Measurements from ENCODE around the gene CHTF8. TPM values are rescaled to one million over a fixed set of nuclear protein-coding genes. Genes with fewer than 3 reads are reported as not detected.

Gene CHTF8
- total and polyA plus RNA-seq, 4 donors: 53.3 to 77.3 (median 63.5) TPM

DNA sequence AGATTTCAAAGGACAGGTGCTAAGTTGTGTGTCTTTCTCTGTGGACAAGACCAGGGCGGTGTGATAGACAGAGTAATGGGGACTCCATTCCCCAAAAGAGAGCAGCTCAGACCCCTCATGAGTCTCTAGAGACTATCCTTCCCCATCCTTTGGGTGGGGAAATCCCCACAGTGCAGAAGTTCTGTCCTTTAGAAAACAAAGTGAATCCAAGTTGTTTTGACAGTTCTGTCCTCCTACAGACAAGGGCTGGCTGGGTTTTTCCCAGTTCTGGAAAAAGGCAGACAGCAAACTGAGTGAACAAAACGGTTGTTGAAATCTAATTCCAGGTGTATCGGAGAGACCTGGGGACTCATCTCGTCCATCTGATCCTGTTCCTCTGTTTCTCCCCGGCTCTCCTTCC is 37.9 kb downstream of the CHTF8 start:
- H3K4me3 ChIP-seq (ENCODE audit: low read length in 2 of 2): no peak overlapping the region
- ATAC-seq (ENCODE audit: low FRiP score): no peak
- WGBS, 2 donors: 81 to 83% methylated on average over 5 of the region's 5 CpGs
- no peak overlapping the region for H3K27ac ChIP-seq (ENCODE audit: low read depth in 1 of 2, low read length in 2 of 2)
- no peaks in the 10 kb centered on the region for H3K27me3 ChIP-seq (ENCODE audit: control insufficient read depth in 1 of 2, insufficient read depth in 2 of 2, low read length in 1 of 2)
- H3K4me1 ChIP-seq (ENCODE audit: control insufficient read depth in 1 of 2, insufficient read depth in 2 of 2, low read length in 2 of 2): no peaks in the 10 kb centered on the region
- no peaks in the 10 kb centered on the region for H3K9me3 ChIP-seq (ENCODE audit: control insufficient read depth, low read length)
- intact Hi-C loops (cut with DNase I): no loop called here
- no peak for DNase-seq
- no peaks in the 10 kb centered on the region for H3K36me3 ChIP-seq (ENCODE audit: control insufficient read depth in 1 of 2, insufficient read depth in 2 of 2, low read length in 1 of 2)

GRCh38 chr16:69093974-69094373 is 38.4 kb downstream of the CHTF8 start:
- DNase-seq: no peak
- Histone ChIP-seq H3K27me3 (ENCODE audit: control insufficient read depth in 1 of 2, insufficient read depth in 2 of 2, low read length in 1 of 2) (no peaks in the 10 kb centered on the region), H3K4me3 (ENCODE audit: low read length in 2 of 2) (no peak overlapping the region), H3K4me1 (ENCODE audit: control insufficient read depth in 1 of 2, insufficient read depth in 2 of 2, low read length in 2 of 2) (no peaks in the 10 kb centered on the region), H3K27ac (ENCODE audit: low read depth in 1 of 2, low read length in 2 of 2) (no peak overlapping the region), H3K9me3 (ENCODE audit: control insufficient read depth, low read length) (no peaks in the 10 kb centered on the region), H3K36me3 (ENCODE audit: control insufficient read depth in 1 of 2, insufficient read depth in 2 of 2, low read length in 1 of 2) (no peaks in the 10 kb centered on the region)
- intact Hi-C loops (cut with DNase I): no loop called here
- no peak for ATAC-seq (ENCODE audit: low FRiP score)
- WGBS, 2 donors: 74 to 77% methylated on average over 3 of the region's 3 CpGs

DNA sequence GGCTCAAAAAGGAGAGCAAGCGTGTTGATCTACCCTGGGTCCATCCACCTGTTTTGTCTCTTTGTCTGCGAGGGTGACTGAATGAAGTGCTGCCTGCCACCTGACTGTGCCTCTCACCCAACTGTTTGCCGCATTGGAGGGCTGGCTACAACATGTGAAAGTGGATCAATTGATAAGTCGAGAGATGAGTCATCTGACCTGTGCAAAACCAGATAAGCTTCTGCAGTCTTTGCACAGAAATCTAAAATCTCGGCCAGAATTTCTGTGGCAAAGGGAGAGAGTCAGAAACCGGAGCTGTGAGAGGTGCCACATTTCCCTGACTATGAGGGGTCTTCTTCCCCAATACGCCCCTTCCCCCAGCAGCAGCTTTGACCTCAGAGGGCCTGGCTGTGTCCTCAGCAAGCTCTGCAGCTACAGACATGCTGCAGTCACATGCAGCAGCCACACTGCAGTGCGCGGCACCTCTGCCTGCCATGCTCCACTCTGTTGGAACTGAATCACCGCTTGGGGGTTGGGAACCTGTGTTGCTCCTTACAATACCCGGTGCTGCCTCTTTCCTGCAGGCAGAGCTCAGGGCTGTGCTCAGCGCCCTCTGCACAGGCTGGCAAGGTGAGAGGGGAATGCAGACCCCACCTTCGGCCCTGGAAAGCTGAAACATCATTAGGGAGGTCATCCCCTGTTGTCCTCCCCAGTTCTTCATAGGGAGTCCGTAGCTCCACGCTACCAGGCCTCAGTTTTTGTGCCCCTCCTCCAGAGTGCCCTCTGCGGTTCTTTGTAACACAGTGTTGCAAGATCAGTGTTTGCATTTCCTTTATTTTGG is 43.1 kb downstream of the CHTF8 start:
- H3K27me3 ChIP-seq (ENCODE audit: control insufficient read depth in 1 of 2, insufficient read depth in 2 of 2, low read length in 1 of 2): no peaks in the 10 kb centered on the region
- 67 to 69% methylated on average over 16 of the region's 16 CpGs for WGBS, 2 donors
- intact Hi-C loops (cut with DNase I): no loop called here
- H3K4me1 ChIP-seq (ENCODE audit: control insufficient read depth in 1 of 2, insufficient read depth in 2 of 2, low read length in 2 of 2): no peaks in the 10 kb centered on the region
- H3K4me3 ChIP-seq (ENCODE audit: low read length in 2 of 2): no peak overlapping the region
- H3K9me3 ChIP-seq (ENCODE audit: control insufficient read depth, low read length): no peaks in the 10 kb centered on the region
- H3K36me3 ChIP-seq (ENCODE audit: control insufficient read depth in 1 of 2, insufficient read depth in 2 of 2, low read length in 1 of 2): peaks cover 0 to 1% of the 10 kb centered on the region in 2 donors
- H3K27ac ChIP-seq (ENCODE audit: low read depth in 1 of 2, low read length in 2 of 2): no peak overlapping the region
- DNase-seq (no peak), ATAC-seq (ENCODE audit: low FRiP score) (no peak)

- no peak for ATAC-seq (ENCODE audit: low FRiP score)
- Histone ChIP-seq H3K9me3 (ENCODE audit: control insufficient read depth, low read length) (no peaks in the 10 kb centered on the region), H3K36me3 (ENCODE audit: control insufficient read depth in 1 of 2, insufficient read depth in 2 of 2, low read length in 1 of 2) (peaks cover 0 to 2% of the 10 kb centered on the region in 2 donors), H3K27me3 (ENCODE audit: control insufficient read depth in 1 of 2, insufficient read depth in 2 of 2, low read length in 1 of 2) (no peaks in the 10 kb centered on the region), H3K4me1 (ENCODE audit: control insufficient read depth in 1 of 2, insufficient read depth in 2 of 2, low read length in 2 of 2) (no peaks in the 10 kb centered on the region), H3K27ac (ENCODE audit: low read depth in 1 of 2, low read length in 2 of 2) (no peak overlapping the region), H3K4me3 (ENCODE audit: low read length in 2 of 2) (no peak overlapping the region)
- WGBS, 2 donors: 85 to 87% methylated on average over 4 of the region's 4 CpGs
- no peak for DNase-seq
- intact Hi-C loops (cut with DNase I): no loop called here
Observed at GRCh38 chr16:69088684-69089083, 43.7 kb downstream of the CHTF8 start.

DNA sequence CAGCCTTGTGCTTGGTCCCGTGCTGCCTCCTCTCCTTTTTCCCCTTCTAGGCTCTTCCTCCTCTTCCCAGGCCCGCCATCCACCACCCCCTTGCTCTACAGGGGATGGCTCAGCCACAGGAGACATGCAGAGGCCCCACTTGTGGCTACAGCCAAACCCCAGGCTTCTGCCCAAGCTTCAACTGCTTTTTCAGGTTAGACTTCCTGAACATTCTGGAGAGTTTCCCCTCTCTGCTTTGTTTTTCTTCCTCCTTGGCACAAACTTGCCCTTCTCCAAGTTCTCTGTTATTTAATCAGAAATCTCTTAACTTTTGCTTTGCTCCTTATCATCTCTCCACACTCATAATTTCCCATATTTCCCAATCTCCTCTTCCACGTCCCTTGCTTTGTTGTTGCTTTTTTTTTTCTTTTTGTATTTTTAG is 45.2 kb downstream of the CHTF8 start:
- 73 to 77% methylated on average over 3 of the region's 3 CpGs for WGBS, 2 donors

GRCh38 chr16:69085032-69085695 is 47.2 kb downstream of the CHTF8 start:
- Histone ChIP-seq H3K9me3 (ENCODE audit: control insufficient read depth, low read length) (no peaks in the 10 kb centered on the region), H3K36me3 (ENCODE audit: control insufficient read depth in 1 of 2, insufficient read depth in 2 of 2, low read length in 1 of 2) (peaks cover 0 to 2% of the 10 kb centered on the region in 2 donors), H3K27ac (ENCODE audit: low read depth in 1 of 2, low read length in 2 of 2) (no peak overlapping the region), H3K4me1 (ENCODE audit: control insufficient read depth in 1 of 2, insufficient read depth in 2 of 2, low read length in 2 of 2) (no peaks in the 10 kb centered on the region), H3K27me3 (ENCODE audit: control insufficient read depth in 1 of 2, insufficient read depth in 2 of 2, low read length in 1 of 2) (no peaks in the 10 kb centered on the region), H3K4me3 (ENCODE audit: low read length in 2 of 2) (no peak overlapping the region)
- intact Hi-C loops (cut with DNase I): no loop called here
- ATAC-seq (ENCODE audit: low FRiP score) (no peak), DNase-seq (no peak)
- 94 to 98% methylated on average over 5 of the region's 5 CpGs for WGBS, 2 donors

More for the DNA sequence above, 45.2 kb downstream of the CHTF8 start:
- H3K27me3 ChIP-seq (ENCODE audit: control insufficient read depth in 1 of 2, insufficient read depth in 2 of 2, low read length in 1 of 2): no peaks in the 10 kb centered on the region
- no peak for DNase-seq
- H3K4me1 ChIP-seq (ENCODE audit: control insufficient read depth in 1 of 2, insufficient read depth in 2 of 2, low read length in 2 of 2): no peaks in the 10 kb centered on the region
- H3K27ac ChIP-seq (ENCODE audit: low read depth in 1 of 2, low read length in 2 of 2): no peak overlapping the region
- H3K4me3 ChIP-seq (ENCODE audit: low read length in 2 of 2): no peak overlapping the region
- no peaks in the 10 kb centered on the region for H3K9me3 ChIP-seq (ENCODE audit: control insufficient read depth, low read length)
- H3K36me3 ChIP-seq (ENCODE audit: control insufficient read depth in 1 of 2, insufficient read depth in 2 of 2, low read length in 1 of 2): peaks cover 0 to 2% of the 10 kb centered on the region in 2 donors
- ATAC-seq (ENCODE audit: low FRiP score): no peak
- intact Hi-C loops (cut with DNase I): no loop called here

DNA sequence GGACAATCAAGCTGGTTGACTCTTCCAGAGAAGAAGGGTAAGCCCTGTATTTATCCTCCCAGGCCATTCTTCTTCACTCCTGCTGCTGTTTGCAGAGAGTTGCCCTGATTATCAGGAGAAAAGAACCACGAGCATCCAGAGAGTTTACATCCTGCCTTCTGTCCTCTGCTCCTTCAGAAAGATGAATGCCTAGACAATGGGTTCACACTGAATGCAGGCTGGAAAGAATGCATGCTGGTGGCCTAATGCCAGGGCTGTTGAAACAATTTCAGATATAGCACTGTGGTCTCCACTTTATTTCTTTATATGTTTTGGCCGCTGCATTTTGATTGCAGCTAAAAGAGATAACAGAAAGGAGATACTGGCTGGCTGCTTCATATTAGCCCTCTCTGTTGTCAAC is 48.1 kb downstream of the CHTF8 start:
- intact Hi-C loops (cut with DNase I): no loop called here
- H3K27ac ChIP-seq (ENCODE audit: low read depth in 1 of 2, low read length in 2 of 2): no peak overlapping the region
- no peaks in the 10 kb centered on the region for H3K4me1 ChIP-seq (ENCODE audit: control insufficient read depth in 1 of 2, insufficient read depth in 2 of 2, low read length in 2 of 2)
- H3K27me3 ChIP-seq (ENCODE audit: control insufficient read depth in 1 of 2, insufficient read depth in 2 of 2, low read length in 1 of 2): no peaks in the 10 kb centered on the region
- no peak overlapping the region for H3K4me3 ChIP-seq (ENCODE audit: low read length in 2 of 2)
- H3K9me3 ChIP-seq (ENCODE audit: control insufficient read depth, low read length): no peaks in the 10 kb centered on the region
- peaks cover 0 to 2% of the 10 kb centered on the region in 2 donors for H3K36me3 ChIP-seq (ENCODE audit: control insufficient read depth in 1 of 2, insufficient read depth in 2 of 2, low read length in 1 of 2)
- DNase-seq: no peak
- 16 to 28% methylated on average over 2 of the region's 2 CpGs for WGBS, 2 donors
- ATAC-seq (ENCODE audit: low FRiP score): no peak

GRCh38 chr16:69083306-69083941 is 49.0 kb downstream of the CHTF8 start:
- 91 to 94% methylated on average over 16 of the region's 16 CpGs for WGBS, 2 donors
- Histone ChIP-seq H3K27ac (ENCODE audit: low read depth in 1 of 2, low read length in 2 of 2) (no peak overlapping the region), H3K36me3 (ENCODE audit: control insufficient read depth in 1 of 2, insufficient read depth in 2 of 2, low read length in 1 of 2) (peaks cover 0 to 2% of the 10 kb centered on the region in 2 donors), H3K9me3 (ENCODE audit: control insufficient read depth, low read length) (no peaks in the 10 kb centered on the region), H3K4me3 (ENCODE audit: low read length in 2 of 2) (no peak overlapping the region), H3K4me1 (ENCODE audit: control insufficient read depth in 1 of 2, insufficient read depth in 2 of 2, low read length in 2 of 2) (no peaks in the 10 kb centered on the region), H3K27me3 (ENCODE audit: control insufficient read depth in 1 of 2, insufficient read depth in 2 of 2, low read length in 1 of 2) (no peaks in the 10 kb centered on the region)
- intact Hi-C loops (cut with DNase I): no loop called here
- ATAC-seq (ENCODE audit: low FRiP score) (no peak), DNase-seq (no peak)

All from aorta (tissue), 5 donors.